ENCODE results near the gene AATK. TPM values are rescaled to one million over a fixed set of nuclear protein-coding genes. Genes with fewer than 3 reads are reported as not detected.

Gene AATK
- total and polyA plus RNA-seq, 9 of the 15 experiments (the other 6 are each of a cell fraction or from before 2014, with no cell fraction given), result 0.11 to 0.55 (median 0.38) TPM; not detected in 5

DNA sequence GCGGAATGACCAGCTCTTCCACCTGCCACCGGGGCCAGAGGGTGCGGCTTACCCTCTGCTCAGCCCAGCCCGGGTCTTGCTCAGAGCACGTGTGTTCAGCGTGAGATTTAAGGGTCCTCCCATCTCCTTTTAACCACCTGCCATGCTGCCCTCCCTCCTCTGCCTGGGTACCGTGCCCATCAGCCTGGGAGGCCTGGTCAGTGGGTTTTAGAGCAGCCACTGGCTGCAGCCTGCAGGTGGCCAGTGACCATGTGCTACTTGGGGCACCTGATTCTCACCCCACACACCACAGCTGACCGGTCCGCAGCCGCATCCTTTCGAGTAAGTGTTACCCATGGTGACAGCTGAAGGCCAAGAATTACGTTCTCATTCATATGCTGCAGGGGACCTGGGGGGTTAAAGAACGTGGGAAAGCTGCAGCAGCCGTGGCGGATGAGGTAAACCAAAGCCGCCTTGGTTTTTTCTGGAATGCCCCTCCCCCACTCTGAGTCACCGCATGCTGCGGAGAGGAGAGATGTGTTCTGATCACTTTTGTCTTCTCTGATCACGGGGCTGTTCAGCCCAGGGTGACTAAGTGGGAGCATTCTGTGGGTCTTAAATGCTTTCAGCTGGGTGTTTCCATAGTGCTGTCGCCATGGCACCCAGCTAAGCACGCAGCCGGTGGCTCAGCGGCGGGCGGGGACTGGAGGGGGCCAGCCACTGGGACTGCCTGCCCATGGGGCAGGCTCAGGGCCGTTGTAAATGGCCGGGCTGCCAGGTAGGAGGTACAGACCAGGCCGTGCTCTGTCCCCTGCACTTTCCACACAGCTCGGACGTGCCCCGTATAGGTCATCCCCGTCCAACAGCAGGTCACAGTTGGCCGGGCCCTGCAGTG, 71.3 kb downstream of the AATK start (continued):
- TF ChIP-seq CCNT2 (IDR thresholded peaks at IDR 0.05; ENCODE audit: borderline replicate concordance, extremely low read depth, insufficient read length, low read depth, low read length) (peak; percentile 56), RUNX1 (IDR thresholded peaks at IDR 0.05; ENCODE audit: low read depth) (peak; percentile 14; the same call in 1 of the 2 replicates), ZKSCAN3 (CRISPR knock-in tag; IDR thresholded peaks at IDR 0.05) (no peak), SRF (CRISPR knock-in tag; IDR thresholded peaks at IDR 0.05) (peak in 1 of 2 experiments; percentile 52; a peak in 1 of 4 replicates)
- TF ChIP-seq, protein P1, sequence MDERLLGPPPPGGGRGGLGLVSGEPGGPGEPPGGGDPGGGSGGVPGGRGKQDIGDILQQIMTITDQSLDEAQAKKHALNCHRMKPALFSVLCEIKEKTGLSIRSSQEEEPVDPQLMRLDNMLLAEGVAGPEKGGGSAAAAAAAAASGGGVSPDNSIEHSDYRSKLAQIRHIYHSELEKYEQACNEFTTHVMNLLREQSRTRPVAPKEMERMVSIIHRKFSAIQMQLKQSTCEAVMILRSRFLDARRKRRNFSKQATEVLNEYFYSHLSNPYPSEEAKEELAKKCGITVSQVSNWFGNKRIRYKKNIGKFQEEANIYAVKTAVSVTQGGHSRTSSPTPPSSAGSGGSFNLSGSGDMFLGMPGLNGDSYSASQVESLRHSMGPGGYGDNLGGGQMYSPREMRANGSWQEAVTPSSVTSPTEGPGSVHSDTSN (CRISPR knock-in tag; IDR thresholded peaks at IDR 0.05; ENCODE audit: low read depth), result no peak
- TF ChIP-seq, protein P1 (tag; conservative IDR thresholded peaks at IDR 0.05; ENCODE audit: low read depth), result 0 out of 2 replicates have a peak, but pooled peaks have one; percentile 26
- TF ChIP-seq, protein P2, sequence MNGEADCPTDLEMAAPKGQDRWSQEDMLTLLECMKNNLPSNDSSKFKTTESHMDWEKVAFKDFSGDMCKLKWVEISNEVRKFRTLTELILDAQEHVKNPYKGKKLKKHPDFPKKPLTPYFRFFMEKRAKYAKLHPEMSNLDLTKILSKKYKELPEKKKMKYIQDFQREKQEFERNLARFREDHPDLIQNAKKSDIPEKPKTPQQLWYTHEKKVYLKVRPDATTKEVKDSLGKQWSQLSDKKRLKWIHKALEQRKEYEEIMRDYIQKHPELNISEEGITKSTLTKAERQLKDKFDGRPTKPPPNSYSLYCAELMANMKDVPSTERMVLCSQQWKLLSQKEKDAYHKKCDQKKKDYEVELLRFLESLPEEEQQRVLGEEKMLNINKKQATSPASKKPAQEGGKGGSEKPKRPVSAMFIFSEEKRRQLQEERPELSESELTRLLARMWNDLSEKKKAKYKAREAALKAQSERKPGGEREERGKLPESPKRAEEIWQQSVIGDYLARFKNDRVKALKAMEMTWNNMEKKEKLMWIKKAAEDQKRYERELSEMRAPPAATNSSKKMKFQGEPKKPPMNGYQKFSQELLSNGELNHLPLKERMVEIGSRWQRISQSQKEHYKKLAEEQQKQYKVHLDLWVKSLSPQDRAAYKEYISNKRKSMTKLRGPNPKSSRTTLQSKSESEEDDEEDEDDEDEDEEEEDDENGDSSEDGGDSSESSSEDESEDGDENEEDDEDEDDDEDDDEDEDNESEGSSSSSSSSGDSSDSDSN (IDR thresholded peaks at IDR 0.05; ENCODE audit: borderline replicate concordance in 1 of 2, low read depth in 2 of 2, low read length in 2 of 2), result peak in 1 of 2 experiments; percentile 79; a peak in 1 of 4 replicates
